ENCODE data around the gene MPHOSPH10.

The MPHOSPH10 gene

GRCh38 chr2:71117063-71117462, 13.4 kb upstream of the MPHOSPH10 start:
- TF ChIP-seq FOXP2 (optimal IDR thresholded peaks at IDR 0.05; ENCODE audit: borderline replicate concordance, extremely low read depth, extremely low read length, insufficient read depth) (no peak), POLR2AphosphoS5 (IDR thresholded peaks at IDR 0.05; ENCODE audit: low read depth, low read length) (no peak), SIN3A (IDR thresholded peaks at IDR 0.05; ENCODE audit: borderline replicate concordance, insufficient read depth, low read length) (no peak), TAF1 (IDR thresholded peaks at IDR 0.05; ENCODE audit: borderline replicate concordance, insufficient read depth, low read length) (no peak)

- TF ChIP-seq REST (IDR thresholded peaks at IDR 0.05; ENCODE audit: insufficient read depth in 1 of 2, low read depth in 2 of 2, low read length in 2 of 2) (no peak), POLR2AphosphoS5 (IDR thresholded peaks at IDR 0.05; ENCODE audit: low read depth, low read length) (no peak), FOXP2 (optimal IDR thresholded peaks at IDR 0.05; ENCODE audit: borderline replicate concordance, extremely low read depth, extremely low read length, insufficient read depth) (no peak), TAF1 (IDR thresholded peaks at IDR 0.05; ENCODE audit: borderline replicate concordance, insufficient read depth, low read length) (no peak), SIN3A (IDR thresholded peaks at IDR 0.05; ENCODE audit: borderline replicate concordance, insufficient read depth, low read length) (no peak)
These were observed 10.2 kb upstream of the MPHOSPH10 start for GRCh38 chr2:71120195-71120594.

- TF ChIP-seq REST (IDR thresholded peaks at IDR 0.05; ENCODE audit: insufficient read depth in 1 of 2, low read depth in 2 of 2, low read length in 2 of 2) (no peak), POLR2AphosphoS5 (IDR thresholded peaks at IDR 0.05; ENCODE audit: low read depth, low read length) (no peak), FOXP2 (optimal IDR thresholded peaks at IDR 0.05; ENCODE audit: borderline replicate concordance, extremely low read depth, extremely low read length, insufficient read depth) (no peak), TAF1 (IDR thresholded peaks at IDR 0.05; ENCODE audit: borderline replicate concordance, insufficient read depth, low read length) (no peak), SIN3A (IDR thresholded peaks at IDR 0.05; ENCODE audit: borderline replicate concordance, insufficient read depth, low read length) (no peak)
These were observed 9.0 kb upstream of the MPHOSPH10 start for GRCh38 chr2:71121479-71121878.

GRCh38 chr2:71122387-71123298, 7.8 kb upstream of the MPHOSPH10 start:
- TF ChIP-seq TAF1 (IDR thresholded peaks at IDR 0.05; ENCODE audit: borderline replicate concordance, insufficient read depth, low read length) (no peak), FOXP2 (optimal IDR thresholded peaks at IDR 0.05; ENCODE audit: borderline replicate concordance, extremely low read depth, extremely low read length, insufficient read depth) (no peak), POLR2AphosphoS5 (IDR thresholded peaks at IDR 0.05; ENCODE audit: low read depth, low read length) (no peak), REST (IDR thresholded peaks at IDR 0.05; ENCODE audit: insufficient read depth in 1 of 2, low read depth in 2 of 2, low read length in 2 of 2) (no peak), SIN3A (IDR thresholded peaks at IDR 0.05; ENCODE audit: borderline replicate concordance, insufficient read depth, low read length) (no peak)

DNA sequence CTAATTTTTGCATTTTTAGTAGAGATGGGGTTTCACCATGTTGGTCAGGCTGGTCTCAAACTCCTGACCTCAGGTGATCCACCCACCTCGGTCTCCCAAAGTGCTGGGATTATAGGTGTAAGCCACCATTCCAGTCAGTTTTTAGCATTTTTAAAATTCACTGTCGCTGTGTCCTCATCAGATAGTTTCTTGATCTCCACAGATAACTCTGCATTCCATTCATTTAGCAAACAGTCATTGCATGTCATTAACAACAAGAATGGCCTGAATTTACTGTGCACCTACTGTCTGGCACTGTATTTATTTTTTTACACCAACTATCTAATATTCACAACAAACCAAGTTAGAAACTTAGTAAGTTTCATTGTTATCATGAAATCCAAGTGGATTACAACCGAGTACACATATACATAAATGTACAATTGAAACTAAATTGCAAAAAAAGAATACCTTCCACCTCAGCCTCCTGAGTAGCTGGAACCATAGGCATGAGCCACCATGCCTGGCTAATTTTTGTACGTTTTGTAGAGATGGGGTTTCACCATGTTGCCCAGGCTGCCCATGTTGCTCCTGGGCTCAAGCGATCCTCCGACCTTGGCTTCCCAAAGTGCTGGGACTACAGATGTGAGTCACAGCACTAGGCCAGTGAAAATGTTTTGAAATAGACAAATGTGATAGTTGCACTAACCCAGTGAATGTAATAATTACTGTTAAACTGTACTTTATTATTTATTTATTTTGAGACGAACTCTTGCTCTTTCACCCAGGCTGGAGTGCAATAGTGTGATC, 4.7 kb upstream of the MPHOSPH10 start:
- TF ChIP-seq POLR2AphosphoS5 (IDR thresholded peaks at IDR 0.05; ENCODE audit: low read depth, low read length) (no peak), FOXP2 (optimal IDR thresholded peaks at IDR 0.05; ENCODE audit: borderline replicate concordance, extremely low read depth, extremely low read length, insufficient read depth) (no peak), TAF1 (IDR thresholded peaks at IDR 0.05; ENCODE audit: borderline replicate concordance, insufficient read depth, low read length) (no peak), REST (IDR thresholded peaks at IDR 0.05; ENCODE audit: insufficient read depth in 1 of 2, low read depth in 2 of 2, low read length in 2 of 2) (no peak), SIN3A (IDR thresholded peaks at IDR 0.05; ENCODE audit: borderline replicate concordance, insufficient read depth, low read length) (no peak)
